IPS-18a (cell line): ENCODE results near the gene FCN3.

ENCODE experiments used
- H3K27ac ChIP-seq: one replicate; pipeline ENCODE4 v1.5.1; 2013; ENCODE audit warnings: low read length
- H3K27me3 ChIP-seq: one replicate; pipeline ENCODE4 v1.6.1; 2013; ENCODE audit warnings: mild to moderate bottlenecking, low read length; ENCODE audit not compliant: control insufficient read depth, insufficient read depth
- H3K36me3 ChIP-seq: one replicate; pipeline ENCODE4 v1.6.1; 2013; ENCODE audit warnings: low read depth, low read length; ENCODE audit not compliant: control insufficient read depth
- H3K4me1 ChIP-seq: one replicate; pipeline ENCODE4 v1.6.1; 2013; ENCODE audit warnings: low read depth, low read length; ENCODE audit not compliant: control insufficient read depth
- H3K4me3 ChIP-seq: one replicate; pipeline ENCODE4 v1.5.1; 2013; ENCODE audit warnings: low read length
- H3K9ac ChIP-seq: one replicate; pipeline ENCODE4 v1.6.1; 2013; ENCODE audit warnings: mild to moderate bottlenecking, low read length, moderate library complexity
- H3K9me3 ChIP-seq: one replicate; pipeline ENCODE4 v1.6.1; 2013; ENCODE audit warnings: low read depth, low read length; ENCODE audit not compliant: control insufficient read depth

Gene FCN3

GRCh38 chr1:27322569-27323240 lies 51.9 kb downstream of the FCN3 start:
- H3K36me3 ChIP-seq: peaks cover 24% of the 10 kb centered on the region
- H3K9me3 ChIP-seq: no peaks in the 10 kb centered on the region
- H3K9ac ChIP-seq: peak overlapping the region; percentile 96
- H3K4me1 ChIP-seq: no peaks in the 10 kb centered on the region
- peak overlapping the region; percentile 91 for H3K27ac ChIP-seq
- no peaks in the 10 kb centered on the region for H3K27me3 ChIP-seq
- H3K4me3 ChIP-seq: peak overlapping the region; percentile 99

- Histone ChIP-seq H3K27me3 (no peaks in the 10 kb centered on the region), H3K27ac (peak within 1 kb of the TSS; percentile 91)
Measured at GRCh38 chr1:27321813-27322568, 52.6 kb downstream of the FCN3 start, which contains the start of gene TMEM222. Gene TMEM222 (plus strand): TSS chr1:27322163. CDS start chr1:27322198, 35 bp downstream.

More at GRCh38 chr1:27321813-27322568, 52.6 kb downstream of the FCN3 start, which contains the start of gene TMEM222:
- Histone ChIP-seq H3K4me1 (no peaks in the 10 kb centered on the region), H3K9me3 (no peaks in the 10 kb centered on the region), H3K36me3 (peaks cover 23% of the 10 kb centered on the region), H3K9ac (peak within 1 kb of the TSS; percentile 96), H3K4me3 (peak within 1 kb of the TSS; percentile 99)
